GM19239 (cell line): ENCODE measurements around the gene PDGFRA.
A peak's percentile ranks its signal among the peaks of the same experiment; 100 is the strongest.
"Not testable (repeated sequence)": the region's sequence is repeated elsewhere in the genome, so short reads cannot be mapped to it uniquely, and the experiment has no call there.

ENCODE experiments used
- DNase-seq: peaks from one replicate; pipeline ENCODE4 v3.0.0; 2011; ENCODE audit warnings: low spot score; ENCODE audit not compliant: insufficient read length
- FAIRE-seq: peaks from 2 replicates; lab custom pipeline; 2011; peaks lifted over from hg19 to GRCh38; lab: Jason Lieb, UNC

Gene PDGFRA

GRCh38 chr4:54226404-54227255 lies 2.5 kb upstream of the PDGFRA start:
- DNase-seq (no peak), FAIRE-seq (no peak)

GRCh38 chr4:54227256-54228055 lies 1.6 kb upstream of the PDGFRA start:
- no peak for DNase-seq
- FAIRE-seq = no peak

DNA sequence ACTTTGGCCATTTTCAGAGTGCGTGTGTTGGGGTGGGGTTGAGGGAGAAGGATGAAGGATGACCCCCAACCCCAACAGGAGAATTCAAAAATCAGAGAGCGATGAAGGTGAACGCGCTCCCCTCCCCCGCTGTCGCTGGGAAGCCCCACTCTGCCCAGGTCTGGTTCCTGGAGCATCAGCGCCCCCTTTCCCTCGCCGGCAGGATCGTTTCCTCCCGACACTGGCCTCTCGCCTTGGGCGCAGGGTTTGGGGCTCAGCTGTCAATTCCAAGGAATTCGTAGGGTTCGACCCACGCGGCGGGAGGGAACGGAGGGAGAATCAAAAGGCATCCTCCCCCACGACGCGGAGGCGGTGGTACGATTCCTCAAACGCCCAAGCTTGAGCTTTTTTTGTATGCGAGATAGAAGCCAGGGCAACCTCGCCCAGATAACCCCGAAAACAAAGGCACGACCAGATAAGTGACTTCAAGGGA lies 1.0 kb upstream of the PDGFRA start:
- DNase-seq (no peak), FAIRE-seq (peak; percentile 61)

GRCh38 chr4:54228546-54228945 lies 547 bp upstream of the PDGFRA start:
- DNase-seq = no peak
- no peak for FAIRE-seq

DNA sequence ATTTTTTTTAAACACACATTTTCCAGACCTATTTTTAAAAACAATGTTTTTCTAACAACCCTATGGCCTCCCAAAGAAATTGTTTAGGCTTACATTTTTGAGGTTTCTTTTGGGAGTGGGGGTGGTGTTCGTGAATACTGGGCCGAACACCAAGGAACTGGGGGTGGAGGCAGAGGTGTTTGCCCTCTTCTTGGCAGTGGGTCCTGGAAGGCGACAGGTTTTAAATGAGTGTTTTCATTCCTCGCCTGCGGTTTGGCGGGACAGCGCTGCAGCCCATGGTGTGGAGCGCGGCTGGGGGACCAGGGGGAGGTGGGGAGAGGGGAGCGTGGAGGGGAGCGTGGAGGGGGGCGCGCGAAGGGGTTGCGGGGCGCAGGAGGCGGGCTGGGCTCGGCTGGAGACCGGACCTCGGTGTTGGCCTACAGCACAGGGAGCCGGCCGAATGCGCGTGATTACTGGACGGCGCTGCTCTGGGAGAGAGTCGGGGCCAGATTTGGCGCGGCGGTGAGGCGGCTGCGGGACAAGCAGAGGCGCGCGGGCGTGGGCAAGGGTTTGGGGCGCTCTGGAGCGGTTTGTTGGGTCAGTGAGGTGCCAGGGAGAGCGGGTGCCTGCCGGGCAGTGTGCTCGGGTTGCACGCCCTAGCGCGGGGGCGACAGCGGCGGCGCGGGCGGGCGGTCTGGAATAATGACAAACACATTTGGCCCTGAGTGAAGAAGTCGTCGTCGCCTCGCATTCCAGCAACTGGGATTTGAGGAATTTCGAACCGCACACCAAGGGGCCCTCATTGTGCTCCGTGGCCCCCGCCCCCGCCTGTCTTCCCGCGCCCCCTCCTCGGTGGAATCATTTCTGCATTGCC lies 764 bp downstream of the PDGFRA start:
- FAIRE-seq (no peak), DNase-seq (no peak)

DNA sequence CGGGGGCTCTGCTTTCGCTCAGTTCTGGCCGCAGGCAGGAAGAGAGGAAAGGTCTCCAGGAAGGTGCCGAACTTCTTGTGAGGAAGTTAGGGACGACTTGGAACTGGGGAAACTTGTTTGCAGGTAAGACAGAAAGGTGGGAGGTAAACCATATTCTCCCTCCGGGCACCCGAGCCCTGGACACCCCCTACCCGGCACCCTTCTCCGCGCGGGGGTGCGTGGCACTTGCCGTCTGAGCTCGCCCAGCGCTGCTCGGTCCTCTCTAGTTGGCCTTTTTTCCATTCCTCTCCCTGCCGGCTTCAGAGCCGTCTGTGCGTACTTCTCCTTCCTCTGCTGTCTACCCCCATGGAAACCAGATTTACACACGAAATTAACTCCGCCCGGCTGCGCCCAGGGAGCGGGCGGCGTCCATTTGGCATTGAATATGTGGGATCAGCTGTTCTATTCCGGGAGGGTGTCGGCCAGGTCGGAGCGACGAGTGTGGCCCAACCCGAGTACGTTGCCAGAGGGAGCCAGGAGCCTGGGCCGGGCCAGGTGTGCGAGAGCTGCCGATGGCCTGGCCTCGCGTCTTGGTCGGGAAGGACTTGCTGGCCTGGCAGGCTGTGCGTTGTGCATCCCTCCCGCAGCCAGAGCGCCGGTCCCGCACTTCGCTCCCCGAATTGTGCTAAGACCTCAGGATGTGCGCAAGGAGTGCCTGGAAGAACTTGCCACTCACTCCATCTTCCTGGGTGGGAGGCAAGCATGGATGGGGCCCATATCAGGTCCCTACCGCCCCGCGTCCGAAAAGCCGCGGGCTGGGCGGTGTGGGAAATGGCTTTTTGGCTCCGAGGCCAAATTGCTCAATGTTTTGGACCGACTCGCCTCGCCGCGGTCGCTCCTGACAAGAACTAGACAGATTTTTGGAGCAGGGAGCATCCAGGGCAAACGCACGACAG lies 1.7 kb downstream of the PDGFRA start:
- DNase-seq (no peak), FAIRE-seq (no peak)

- DNase-seq (no peak), FAIRE-seq (no peak)
These were observed 2.3 kb downstream of the PDGFRA start for GRCh38 chr4:54231419-54231767.

DNA sequence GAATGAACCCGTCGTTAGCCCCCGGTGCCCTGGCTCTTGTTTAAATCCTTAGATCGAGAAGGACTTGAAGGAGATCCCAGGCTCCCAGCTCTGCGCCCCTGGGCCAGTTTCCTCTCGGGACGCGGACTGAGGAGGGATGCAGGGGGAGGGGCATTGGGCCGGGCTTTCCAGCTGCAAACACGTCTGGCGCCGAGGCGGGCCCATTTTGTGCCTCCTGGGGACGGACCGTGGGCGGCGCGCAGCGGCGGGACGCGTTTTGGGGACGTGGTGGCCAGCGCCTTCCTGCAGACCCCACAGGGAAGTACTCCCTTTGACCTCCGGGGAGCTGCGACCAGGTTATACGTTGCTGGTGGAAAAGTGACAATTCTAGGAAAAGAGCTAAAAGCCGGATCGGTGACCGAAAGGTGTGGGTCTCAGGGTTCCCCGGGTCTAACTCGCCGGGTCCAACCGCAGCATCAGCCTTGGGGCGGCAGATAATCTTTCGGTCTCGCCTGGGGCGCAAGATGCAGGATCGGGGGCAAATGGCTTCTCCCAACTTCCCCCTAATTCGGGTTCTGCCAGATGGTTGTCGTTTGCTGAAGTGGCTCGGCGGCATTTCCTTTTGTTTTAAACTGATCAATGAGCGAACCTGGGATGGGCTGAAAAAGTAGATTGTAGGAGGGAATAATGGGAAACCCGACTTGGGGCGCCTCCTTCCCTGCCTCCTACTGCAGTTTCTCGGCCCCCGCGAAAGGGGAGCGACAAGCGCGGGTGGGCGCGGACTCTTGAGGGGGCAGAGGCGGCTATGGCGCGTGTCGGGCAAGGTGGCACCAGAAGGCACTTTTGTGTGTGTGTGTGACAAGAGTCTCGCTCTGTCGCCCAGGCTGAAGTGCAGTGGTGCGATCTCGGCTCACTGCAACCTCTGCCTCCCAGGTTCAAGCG lies 2.9 kb downstream of the PDGFRA start:
- no peak for FAIRE-seq
- DNase-seq = no peak

DNA sequence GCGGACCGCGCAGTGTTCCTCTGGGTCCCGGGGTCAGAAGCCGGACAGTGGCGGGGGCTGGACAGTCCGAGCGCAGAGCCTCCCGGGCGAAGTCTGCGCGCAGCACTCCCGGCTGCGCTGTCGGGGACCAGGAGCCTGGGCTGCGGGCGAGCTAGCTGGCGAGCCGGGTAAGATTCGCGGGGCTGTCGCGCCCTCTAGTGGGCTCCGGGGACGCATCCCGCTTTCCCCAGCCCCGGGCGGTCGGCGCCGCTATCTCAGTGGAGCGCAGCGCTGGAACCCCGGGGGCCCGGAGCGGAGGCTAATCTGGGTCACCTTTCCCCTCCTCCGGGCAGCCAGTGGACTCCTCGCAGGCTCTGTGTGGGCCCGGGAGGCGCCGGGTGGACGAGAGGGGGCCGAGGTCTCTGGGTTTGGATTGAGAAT lies 4.2 kb downstream of the PDGFRA start:
- FAIRE-seq = peak; percentile 75

GRCh38 chr4:54233697-54234496 lies 4.8 kb downstream of the PDGFRA start:
- FAIRE-seq = peak; percentile 90
- DNase-seq = peak; percentile 63

More for the DNA sequence above, 4.2 kb downstream of the PDGFRA start:
- DNase-seq = peak; percentile 79

GRCh38 chr4:54234497-54235205 lies 5.6 kb downstream of the PDGFRA start:
- no peak for FAIRE-seq

GRCh38 chr4:54236316-54236715 lies 7.2 kb downstream of the PDGFRA start:
- not testable (repeated sequence) for FAIRE-seq, DNase-seq

More at GRCh38 chr4:54234497-54235205, 5.6 kb downstream of the PDGFRA start:
- DNase-seq = no peak

DNA sequence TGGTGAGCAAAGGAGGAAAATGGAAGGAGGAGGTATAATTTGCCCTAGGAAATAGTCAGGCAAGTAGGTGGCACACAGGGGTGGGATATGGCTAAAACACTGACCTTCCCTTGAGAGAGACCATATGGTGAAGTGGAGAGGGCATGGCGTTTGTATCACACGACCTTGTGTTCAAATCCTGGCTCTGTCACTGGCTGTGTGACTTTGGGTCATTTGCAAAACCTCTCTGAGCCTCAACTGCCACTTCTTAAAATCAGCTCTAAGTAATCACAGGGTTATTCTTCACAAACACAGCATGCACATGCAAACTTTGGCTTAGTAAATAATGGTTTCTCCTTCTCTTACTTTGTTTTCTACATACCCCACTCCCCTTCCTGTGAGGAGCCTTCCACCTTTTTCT lies 8.7 kb downstream of the PDGFRA start:
- DNase-seq (no peak), FAIRE-seq (no peak)

GRCh38 chr4:54238389-54238788 lies 9.3 kb downstream of the PDGFRA start:
- DNase-seq (no peak), FAIRE-seq (no peak)

GRCh38 chr4:54241268-54241823 lies 12.3 kb downstream of the PDGFRA start:
- DNase-seq, FAIRE-seq: not testable (repeated sequence)

- FAIRE-seq, DNase-seq: not testable (repeated sequence)
These were observed 14.4 kb downstream of the PDGFRA start for GRCh38 chr4:54243541-54243940.
